Gastroesophageal sphincter (tissue), 4 donors: ENCODE results near the gene TTLL3. TPM values are rescaled to one million over a fixed set of nuclear protein-coding genes. Genes with fewer than 3 reads are reported as not detected.

ENCODE experiments used
- ATAC-seq: fragments of 150-250 bp; one replicate; pipeline ENCODE4 v1.9.1; 2016; ENCODE audit warnings: mild to moderate bottlenecking, moderate library complexity
- H3K27ac ChIP-seq, 4 donors: fragments of 200-600 bp; sonication (generic) in 3 of 4; 1 replicate in 3 of 4; 2 replicates in 1 of 4; pipeline ENCODE4 v1.5.1; 2016 to 2019
- H3K27me3 ChIP-seq: fragments of 200-600 bp; sonication (generic); one replicate; pipeline ENCODE4 v1.5.1; 2019
- H3K36me3 ChIP-seq, 2 donors: fragments of 200-600 bp; sonication (generic); one replicate each; pipeline ENCODE4 v1.5.1; 2019; ENCODE audit warnings: control low read depth in 1 of 2
- H3K4me1 ChIP-seq, 3 donors: fragments of 200-600 bp; sonication (generic); 1 replicate in 2 of 3; 2 replicates in 1 of 3; pipeline ENCODE4 v1.5.1; 2016 to 2019; ENCODE audit warnings: control low read depth in 2 of 3
- H3K4me3 ChIP-seq, 2 donors: fragments of 200-600 bp; sonication (generic); one replicate each; pipeline ENCODE4 v1.5.1; 2019; ENCODE audit warnings: mild to moderate bottlenecking in 1 of 2, moderate library complexity in 1 of 2
- H3K9me3 ChIP-seq, 3 donors: fragments of 200-600 bp; sonication (generic); one replicate each; pipeline ENCODE4 v1.5.1; 2017 to 2019; ENCODE audit warnings: control low read depth in 2 of 3
- EP300 ChIP-seq: sonication (generic); formaldehyde crosslinking; IDR thresholded peaks from one replicate; pipeline ENCODE4 v1.6.1; 2017; ENCODE audit warnings: antibody characterized with exemption, mild to moderate bottlenecking
- POLR2A ChIP-seq, 2 donors: fragments of 450-650 bp; IDR thresholded peaks; one replicate each; pipeline ENCODE4 v1.6.1; 2017; ENCODE audit warnings: antibody characterized with exemption in 2 of 2, mild to moderate bottlenecking in 2 of 2, moderate library complexity in 1 of 2
- POLR2AphosphoS5 ChIP-seq: sonication (generic); formaldehyde crosslinking; IDR thresholded peaks from one replicate; pipeline ENCODE4 v1.6.1; 2017; ENCODE audit warnings: antibody characterized with exemption
- WGBS, 2 donors: methylation state at CpG; one replicate each; pipeline ENCODE4 v1.1.5; 2018; ENCODE audit warnings: low coverage in 1 of 2; 5-methylcytosine and 5-hydroxymethylcytosine counted together
- total RNA-seq, 4 donors: library from RNA; depleted of rRNA; stranded (reverse); fragments of >200 nt; gene quantifications; one replicate each; pipeline ENCODE4 v1.1.0, GENCODE V29; 2016
- TF ChIP-seq, protein P1 (sequence below), 4 experiments: fragments of 200-600 bp in 2 of 4; fragments of 450-650 bp in 2 of 4; sonication (generic) in 1 of 4; IDR thresholded peaks; one replicate each; pipeline ENCODE4 v1.5.1; 2017 to 2019; ENCODE audit warnings: antibody characterized with exemption in 4 of 4, mild to moderate bottlenecking in 2 of 4, moderate library complexity in 2 of 4

The TTLL3 gene
- total RNA-seq, 4 donors from 2014 or later, result 6.2 to 71.3 (median 29.5) TPM

GRCh38 chr3:9794400-9794799, 15.7 kb upstream of the TTLL3 start:
- Histone ChIP-seq H3K36me3 (peaks cover 0 to 59% of the 10 kb centered on the region in 2 donors), H3K27ac (no peak overlapping the region), H3K4me1 (peaks cover 0 to 64% (median 18%) of the 10 kb centered on the region in 3 donors), H3K27me3 (no peaks in the 10 kb centered on the region), H3K4me3 (peak overlapping the region in 1 of 2 donors; percentile 93), H3K9me3 (no peaks in the 10 kb centered on the region)
- TF ChIP-seq POLR2AphosphoS5 (no peak), EP300 (no peak), POLR2A (IDR thresholded peaks at IDR 0.05) (no peak)
- TF ChIP-seq, protein P1, sequence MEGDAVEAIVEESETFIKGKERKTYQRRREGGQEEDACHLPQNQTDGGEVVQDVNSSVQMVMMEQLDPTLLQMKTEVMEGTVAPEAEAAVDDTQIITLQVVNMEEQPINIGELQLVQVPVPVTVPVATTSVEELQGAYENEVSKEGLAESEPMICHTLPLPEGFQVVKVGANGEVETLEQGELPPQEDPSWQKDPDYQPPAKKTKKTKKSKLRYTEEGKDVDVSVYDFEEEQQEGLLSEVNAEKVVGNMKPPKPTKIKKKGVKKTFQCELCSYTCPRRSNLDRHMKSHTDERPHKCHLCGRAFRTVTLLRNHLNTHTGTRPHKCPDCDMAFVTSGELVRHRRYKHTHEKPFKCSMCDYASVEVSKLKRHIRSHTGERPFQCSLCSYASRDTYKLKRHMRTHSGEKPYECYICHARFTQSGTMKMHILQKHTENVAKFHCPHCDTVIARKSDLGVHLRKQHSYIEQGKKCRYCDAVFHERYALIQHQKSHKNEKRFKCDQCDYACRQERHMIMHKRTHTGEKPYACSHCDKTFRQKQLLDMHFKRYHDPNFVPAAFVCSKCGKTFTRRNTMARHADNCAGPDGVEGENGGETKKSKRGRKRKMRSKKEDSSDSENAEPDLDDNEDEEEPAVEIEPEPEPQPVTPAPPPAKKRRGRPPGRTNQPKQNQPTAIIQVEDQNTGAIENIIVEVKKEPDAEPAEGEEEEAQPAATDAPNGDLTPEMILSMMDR (IDR thresholded peaks at IDR 0.05), result no peak
- 90 to 98% methylated on average over 6 to 10 of the region's 11 CpGs for WGBS, 2 donors
- ATAC-seq, result no peak

- Histone ChIP-seq H3K4me3 (no peak overlapping the region), H3K27ac (no peak overlapping the region), H3K27me3 (no peaks in the 10 kb centered on the region), H3K4me1 (peaks cover 0 to 60% (median 18%) of the 10 kb centered on the region in 3 donors), H3K9me3 (no peaks in the 10 kb centered on the region), H3K36me3 (peaks cover 0 to 59% of the 10 kb centered on the region in 2 donors)
- 70 to 83% methylated on average over 1 to 2 of the region's 5 CpGs for WGBS, 2 donors
- TF ChIP-seq EP300 (no peak), POLR2A (IDR thresholded peaks at IDR 0.05) (no peak), POLR2AphosphoS5 (no peak)
- TF ChIP-seq, protein P1 (IDR thresholded peaks at IDR 0.05), result no peak
- ATAC-seq, result no peak
These were observed 14.9 kb upstream of the TTLL3 start for GRCh38 chr3:9795207-9795606.

GRCh38 chr3:9797196-9797945, 12.7 kb upstream of the TTLL3 start:
- TF ChIP-seq, protein P1 (IDR thresholded peaks at IDR 0.05), result no peak
- TF ChIP-seq EP300 (no peak), POLR2AphosphoS5 (no peak), POLR2A (IDR thresholded peaks at IDR 0.05) (no peak)
- no peak overlapping the region for H3K27ac ChIP-seq
- H3K4me1 ChIP-seq, result peaks cover 0 to 41% (median 11%) of the 10 kb centered on the region in 3 donors
- no peak overlapping the region for H3K4me3 ChIP-seq
- H3K27me3 ChIP-seq, result no peaks in the 10 kb centered on the region
- peaks cover 4 to 75% of the 10 kb centered on the region in 2 donors for H3K36me3 ChIP-seq
- H3K9me3 ChIP-seq, result no peaks in the 10 kb centered on the region
- WGBS, 2 donors, result 87 to 94% methylated on average over 5 to 7 of the region's 12 CpGs
- ATAC-seq, result no peak

DNA sequence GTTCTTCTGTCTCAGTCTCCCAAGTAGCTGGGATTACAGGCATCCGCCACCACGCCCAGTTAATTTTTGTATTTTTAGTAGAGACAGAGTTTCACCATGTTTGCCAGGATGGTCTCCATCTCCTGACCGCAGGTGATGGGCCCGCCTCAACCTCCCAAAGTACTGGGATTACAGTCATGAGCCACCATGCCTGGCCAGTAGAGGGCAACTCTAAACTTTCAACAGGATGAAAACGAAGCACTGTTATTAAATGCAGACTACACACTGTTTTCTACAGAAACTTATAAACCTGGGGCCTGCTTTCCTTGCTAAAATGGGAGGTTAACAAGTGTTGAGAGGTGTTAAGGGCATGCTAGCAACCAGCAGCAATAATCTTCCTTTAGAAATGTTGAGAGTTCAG, 9.5 kb upstream of the TTLL3 start:
- Histone ChIP-seq H3K27me3 (no peaks in the 10 kb centered on the region), H3K36me3 (peaks cover 11 to 93% of the 10 kb centered on the region in 2 donors), H3K4me3 (no peak overlapping the region), H3K9me3 (no peaks in the 10 kb centered on the region), H3K4me1 (peaks cover 0 to 20% (median 0%) of the 10 kb centered on the region in 3 donors), H3K27ac (no peak overlapping the region)
- ATAC-seq, result no peak
- 25 to 65% methylated on average over 1 to 4 of the region's 5 CpGs for WGBS, 2 donors
- TF ChIP-seq, protein P1 (IDR thresholded peaks at IDR 0.05), result peak in 1 of 4 experiments; percentile 6
- no peak for TF ChIP-seq POLR2AphosphoS5

- H3K4me3 ChIP-seq, result no peak overlapping the region
- H3K36me3 ChIP-seq, result peaks cover 11 to 87% of the 10 kb centered on the region in 2 donors
- peaks cover 0 to under 1% (median 0%) of the 10 kb centered on the region in 3 donors for H3K4me1 ChIP-seq
- no peaks in the 10 kb centered on the region for H3K9me3 ChIP-seq
- 88% methylated on average over 1 of the region's 1 CpG; no CpG with 5 or more reads in 1 of the 2 donors for WGBS, 2 donors
- ATAC-seq, result no peak
- H3K27ac ChIP-seq, result peak overlapping the region in 2 of 4 donors; percentile 2 to 17
- no peaks in the 10 kb centered on the region for H3K27me3 ChIP-seq
- TF ChIP-seq, protein P1 (IDR thresholded peaks at IDR 0.05), result no peak
- no peak for TF ChIP-seq POLR2AphosphoS5
- TF ChIP-seq EP300, result no peak
- no peak for TF ChIP-seq POLR2A (IDR thresholded peaks at IDR 0.05)
These were observed 6.6 kb upstream of the TTLL3 start for GRCh38 chr3:9803494-9803893.
